ENCODE measurements around the gene SERINC4. TPM values are rescaled to one million over a fixed set of nuclear protein-coding genes. Genes with fewer than 3 reads are reported as not detected.
"Not testable (repeated sequence)": the region's sequence is repeated elsewhere in the genome, so short reads cannot be mapped to it uniquely, and the experiment has no call there.

SERINC4 gene
- total and polyA plus RNA-seq, 2 of the 4 experiments (the other 2 are of a cell fraction): under 0.01 to 0.09 TPM

DNA sequence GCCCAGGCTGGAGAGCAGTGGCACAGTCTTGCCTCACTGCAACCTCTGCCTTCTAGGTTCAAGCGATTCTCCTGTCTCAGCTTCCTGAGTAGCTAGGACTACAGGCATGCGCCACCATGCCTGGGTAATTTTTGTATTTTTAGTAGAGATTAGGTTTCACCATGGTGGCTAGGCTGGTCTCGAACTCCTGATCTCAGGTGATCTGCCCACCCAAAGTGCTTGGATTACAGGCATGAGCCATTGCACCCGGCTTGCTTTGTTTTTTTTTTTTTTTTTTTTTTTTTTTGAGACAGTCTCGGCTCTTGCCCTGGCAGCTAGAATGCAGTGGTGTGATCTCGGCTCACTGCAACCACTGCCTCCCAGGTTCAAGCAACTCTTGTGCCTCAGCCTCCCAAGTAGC, 32.5 kb upstream of the SERINC4 start:
- H3K27me3 ChIP-seq (ENCODE audit: control insufficient read depth, insufficient read depth, low read length); intact Hi-C loops (cut with micrococcal nuclease); H3K23ac ChIP-seq (ENCODE audit: low read depth, low read length); H2AK5ac ChIP-seq (ENCODE audit: low read depth, low read length); H3K9ac ChIP-seq (ENCODE audit: low read depth, low read length); H3K56ac ChIP-seq (ENCODE audit: extremely low read depth, insufficient read depth, low read length); H3K36me3 ChIP-seq (ENCODE audit: control insufficient read depth, insufficient read depth, low read length); POLR2A ChIA-PET (ENCODE audit: unreplicated experiment); H4K5ac ChIP-seq (ENCODE audit: low read depth, low read length); BruUV-seq (replicated peaks); H3K4ac ChIP-seq (ENCODE audit: low read depth, low read length); H2BK20ac ChIP-seq (ENCODE audit: low read depth, low read length); CTCF ChIA-PET; H3K9me1 ChIP-seq (ENCODE audit: insufficient read depth, low read length); H2BK15ac ChIP-seq (ENCODE audit: low read depth, low read length); H3K18ac ChIP-seq (ENCODE audit: low read depth, low read length); H4K20me1 ChIP-seq (ENCODE audit: insufficient read depth, low read length); H3K4me1 ChIP-seq (ENCODE audit: control insufficient read depth, insufficient read depth, low read length); H2BK5ac ChIP-seq (ENCODE audit: low read depth, low read length, poor library complexity, severe bottlenecking); H2BK120ac ChIP-seq (ENCODE audit: low read depth, low read length); H3K4me3 ChIP-seq (ENCODE audit: insufficient read depth, low read depth, low read length); H3K4me2 ChIP-seq (ENCODE audit: low read depth, low read length); H3K9me3 ChIP-seq (ENCODE audit: control insufficient read depth, insufficient read depth, low read length); dilution Hi-C loops (cut with HindIII; ENCODE audit: low sequenced_read_pairs, unreplicated experiment); H2AFZ ChIP-seq (replicated peaks; ENCODE audit: low read length, poor library complexity); H4K91ac ChIP-seq (ENCODE audit: insufficient read depth, low read depth, low read length); DNase-seq; H3K27ac ChIP-seq (ENCODE audit: insufficient read depth, low read length); ATAC-seq (ENCODE audit: low read depth); H2AK9ac ChIP-seq (replicated peaks; ENCODE audit: low read depth, low read length, poor library complexity); in situ Hi-C loops (cut with MboI; ENCODE audit: low sequenced_read_pairs); H3K14ac ChIP-seq (replicated peaks; ENCODE audit: low read depth, low read length): not testable (repeated sequence)
- no CpG with 5 or more reads among the region's 6 CpGs for WGBS, 2 experiments (ENCODE audit: extremely low coverage in 2 of 2, insufficient read length in 1 of 2)
- peaks cover 0 to 35% of the 10 kb centered on the region in 2 experiments; a peak in 3 of 4 replicates for H3K79me1 ChIP-seq (ENCODE audit: low read depth in 1 of 2, low read length in 2 of 2)
- peak overlapping the region in 1 of 2 experiments; percentile 66; a peak in 1 of 4 replicates for H4K8ac ChIP-seq (ENCODE audit: low read depth in 2 of 2, low read length in 2 of 2)

DNA sequence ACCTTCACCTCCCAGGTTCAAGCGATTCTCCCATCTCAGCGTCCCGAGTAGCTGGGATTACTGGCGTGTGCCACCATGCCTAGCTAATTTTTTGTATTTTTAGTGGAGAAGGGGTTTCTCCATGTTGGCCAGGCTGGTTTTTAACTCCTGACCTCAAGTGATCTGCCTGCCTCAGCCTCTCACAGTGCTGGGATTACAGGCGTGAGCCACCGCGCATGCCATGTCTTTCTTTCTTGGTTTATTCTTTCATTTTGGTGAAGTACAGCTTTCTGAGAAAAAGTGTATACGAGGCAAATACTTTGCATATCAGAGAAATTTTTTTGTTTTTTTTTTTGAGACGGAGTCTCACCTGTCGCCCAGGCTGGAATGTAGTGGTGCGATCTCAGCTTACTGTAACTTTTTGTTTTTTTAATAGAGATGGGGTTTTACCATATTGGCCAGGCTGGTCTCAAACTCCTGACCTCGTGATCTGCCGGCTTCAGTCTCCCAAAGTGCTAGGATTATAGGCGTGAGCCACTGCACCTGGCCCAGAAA, 31.6 kb upstream of the SERINC4 start:
- H3K4me3 ChIP-seq (ENCODE audit: insufficient read depth, low read depth, low read length); intact Hi-C loops (cut with micrococcal nuclease); H4K5ac ChIP-seq (ENCODE audit: low read depth, low read length); H3K18ac ChIP-seq (ENCODE audit: low read depth, low read length); H4K8ac ChIP-seq (ENCODE audit: low read depth in 2 of 2, low read length in 2 of 2); H3K9me3 ChIP-seq (ENCODE audit: control insufficient read depth, insufficient read depth, low read length); H3K27ac ChIP-seq (ENCODE audit: insufficient read depth, low read length); H3K27me3 ChIP-seq (ENCODE audit: control insufficient read depth, insufficient read depth, low read length); POLR2A ChIA-PET (ENCODE audit: unreplicated experiment); H2AFZ ChIP-seq (replicated peaks; ENCODE audit: low read length, poor library complexity); H4K20me1 ChIP-seq (ENCODE audit: insufficient read depth, low read length); in situ Hi-C loops (cut with MboI; ENCODE audit: low sequenced_read_pairs); ATAC-seq (ENCODE audit: low read depth); H2BK120ac ChIP-seq (ENCODE audit: low read depth, low read length); H4K91ac ChIP-seq (ENCODE audit: insufficient read depth, low read depth, low read length); H3K9me1 ChIP-seq (ENCODE audit: insufficient read depth, low read length); H3K36me3 ChIP-seq (ENCODE audit: control insufficient read depth, insufficient read depth, low read length); H2AK9ac ChIP-seq (replicated peaks; ENCODE audit: low read depth, low read length, poor library complexity); H3K4ac ChIP-seq (ENCODE audit: low read depth, low read length); BruUV-seq (replicated peaks); dilution Hi-C loops (cut with HindIII; ENCODE audit: low sequenced_read_pairs, unreplicated experiment); H2BK15ac ChIP-seq (ENCODE audit: low read depth, low read length); H2AK5ac ChIP-seq (ENCODE audit: low read depth, low read length); H3K4me1 ChIP-seq (ENCODE audit: control insufficient read depth, insufficient read depth, low read length); H3K9ac ChIP-seq (ENCODE audit: low read depth, low read length); H3K4me2 ChIP-seq (ENCODE audit: low read depth, low read length); H3K14ac ChIP-seq (replicated peaks; ENCODE audit: low read depth, low read length); H3K56ac ChIP-seq (ENCODE audit: extremely low read depth, insufficient read depth, low read length); DNase-seq; H2BK20ac ChIP-seq (ENCODE audit: low read depth, low read length); H3K23ac ChIP-seq (ENCODE audit: low read depth, low read length); H2BK5ac ChIP-seq (ENCODE audit: low read depth, low read length, poor library complexity, severe bottlenecking): not testable (repeated sequence)
- H3K79me1 ChIP-seq (ENCODE audit: low read depth in 1 of 2, low read length in 2 of 2): peaks cover 0 to 39% of the 10 kb centered on the region in 2 experiments; a peak in 3 of 4 replicates
- CTCF ChIA-PET: interaction anchor here (0.7 kb wide), 1 partner anchor 178 kb away, joined by 3 read pairs; no protein-coding TSS in a partner anchor
- WGBS, 2 experiments (ENCODE audit: extremely low coverage in 2 of 2, insufficient read length in 1 of 2): 100% methylated on average over 4 of the region's 14 CpGs; no CpG with 5 or more reads in 1 of the 2 experiments

Measured in IMR-90 (cell line).